Fibroblast of pulmonary artery (primary cell): ENCODE data around the gene NLRC5.
A peak's percentile ranks its signal among the peaks of the same experiment; 100 is the strongest.

Experiments used
- DNase-seq: peaks from one replicate; pipeline ENCODE4 v3.0.0-alpha.2; 2010; ENCODE audit warnings: low read depth
- H3K4me3 ChIP-seq: replicated peaks from 2 replicates; pipeline ENCODE4 v1.5.1; 2011; ENCODE audit warnings: low read depth, mild to moderate bottlenecking, control low read depth, low read length, moderate library complexity
- CTCF ChIP-seq: IDR thresholded peaks from 2 replicates; pipeline ENCODE4 v1.5.1; 2011; ENCODE audit warnings: mild to moderate bottlenecking, control low read depth, low read length, inconsistent platforms; ENCODE audit errors: missing control alignments

NLRC5 gene

GRCh38 chr16:57054338-57054737, 65.0 kb downstream of the NLRC5 start:
- DNase-seq = no peak
- TF ChIP-seq CTCF = no peak
- H3K4me3 ChIP-seq = no peak overlapping the region

- no peak for DNase-seq
- H3K4me3 ChIP-seq = no peak overlapping the region
- no peak for TF ChIP-seq CTCF
Observed at GRCh38 chr16:57054771-57055170, 65.4 kb downstream of the NLRC5 start.

- DNase-seq = no peak
- TF ChIP-seq CTCF = no peak
- H3K4me3 ChIP-seq = no peak overlapping the region
Observed at GRCh38 chr16:57055671-57056070, 66.3 kb downstream of the NLRC5 start.

GRCh38 chr16:57058291-57058861, 69.0 kb downstream of the NLRC5 start:
- TF ChIP-seq CTCF = no peak
- H3K4me3 ChIP-seq = no peak overlapping the region
- no peak for DNase-seq

GRCh38 chr16:57060323-57061083, 71.1 kb downstream of the NLRC5 start:
- H3K4me3 ChIP-seq = no peak overlapping the region
- no peak for TF ChIP-seq CTCF
- peak; percentile 21 for DNase-seq

- TF ChIP-seq CTCF = no peak
- DNase-seq = peak; percentile 69
- H3K4me3 ChIP-seq = no peak overlapping the region
Observed at GRCh38 chr16:57061084-57061905, 71.9 kb downstream of the NLRC5 start.
